ENCODE data around the gene STX7.

Gene STX7

DNA sequence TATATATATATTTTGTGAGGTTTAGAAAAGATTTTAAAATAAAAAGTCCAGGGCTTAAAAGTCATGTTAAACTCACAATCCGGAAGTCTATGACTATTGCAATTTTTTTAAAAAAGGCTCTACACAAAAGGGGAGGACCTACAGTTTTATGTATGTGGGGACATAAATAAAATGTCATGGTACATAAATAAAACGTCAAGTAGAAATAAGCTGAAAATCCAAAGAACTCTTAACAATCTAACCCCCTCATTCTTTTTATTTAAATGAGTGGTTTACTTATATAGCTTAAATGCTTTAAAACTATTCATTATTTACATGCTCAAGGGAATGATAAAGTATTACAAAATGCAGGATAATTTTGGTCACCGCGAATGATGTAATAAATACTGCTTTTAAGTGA is 36.2 kb downstream of the STX7 start:
- no peak for DNase-seq (ENCODE audit: low spot score)

DNA sequence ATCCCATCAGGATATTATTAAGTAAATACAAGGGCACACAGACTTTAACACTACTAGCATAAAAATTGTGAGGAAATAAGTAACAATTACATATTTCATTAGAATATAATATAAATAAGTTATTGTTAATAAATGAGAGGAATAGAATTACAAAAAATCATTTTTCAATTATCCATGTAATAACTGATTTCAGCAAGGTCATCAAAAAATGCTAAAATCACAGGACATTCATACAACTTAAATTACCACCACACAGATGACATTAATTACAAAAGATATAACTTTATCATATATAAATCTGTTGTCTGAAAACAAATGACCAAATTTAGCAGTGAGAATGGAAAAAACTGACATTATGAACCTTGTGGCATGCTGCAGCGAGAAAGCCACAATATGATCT is 37.0 kb downstream of the STX7 start:
- DNase-seq (ENCODE audit: low spot score) = no peak

DNA sequence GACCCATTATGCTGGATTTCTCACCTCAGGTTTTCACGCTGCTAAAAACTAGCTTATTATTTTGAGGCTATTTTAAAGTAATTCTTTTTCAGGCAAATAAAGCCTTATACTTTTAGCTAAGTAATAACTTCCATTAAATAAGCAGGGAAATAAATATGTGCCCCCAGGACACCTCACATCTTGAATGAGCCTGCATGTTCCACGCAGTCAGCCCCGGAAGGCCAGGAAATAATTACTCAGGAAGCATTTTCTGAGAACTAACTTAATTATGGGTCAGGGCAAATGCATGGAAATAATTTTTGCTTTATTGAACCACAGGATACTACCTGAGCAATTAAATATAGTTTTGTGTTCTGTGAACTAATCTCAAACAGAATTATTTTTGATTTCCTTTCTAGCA is 41.1 kb downstream of the STX7 start:
- no peak for DNase-seq (ENCODE audit: low spot score)

DNA sequence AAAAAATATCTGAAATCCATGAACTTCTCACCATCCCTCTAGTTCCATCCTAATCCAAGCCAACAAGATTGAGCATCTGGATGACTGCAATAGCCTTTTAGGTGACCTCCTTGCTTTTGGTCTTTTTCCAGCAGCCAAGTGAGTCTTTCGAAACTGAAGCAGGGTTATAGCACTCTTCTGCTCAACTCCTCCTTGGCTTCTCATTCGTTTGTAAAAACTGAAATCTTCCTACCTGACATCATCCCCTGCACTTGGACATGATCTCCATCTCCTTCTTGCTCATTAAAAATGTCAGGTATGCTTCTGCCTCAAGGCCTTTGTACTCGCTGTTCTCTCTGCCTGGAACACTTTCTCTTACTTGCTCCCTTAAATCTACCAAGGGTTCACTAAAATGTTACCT is 46.0 kb downstream of the STX7 start:
- DNase-seq (ENCODE audit: low spot score) = no peak

DNA sequence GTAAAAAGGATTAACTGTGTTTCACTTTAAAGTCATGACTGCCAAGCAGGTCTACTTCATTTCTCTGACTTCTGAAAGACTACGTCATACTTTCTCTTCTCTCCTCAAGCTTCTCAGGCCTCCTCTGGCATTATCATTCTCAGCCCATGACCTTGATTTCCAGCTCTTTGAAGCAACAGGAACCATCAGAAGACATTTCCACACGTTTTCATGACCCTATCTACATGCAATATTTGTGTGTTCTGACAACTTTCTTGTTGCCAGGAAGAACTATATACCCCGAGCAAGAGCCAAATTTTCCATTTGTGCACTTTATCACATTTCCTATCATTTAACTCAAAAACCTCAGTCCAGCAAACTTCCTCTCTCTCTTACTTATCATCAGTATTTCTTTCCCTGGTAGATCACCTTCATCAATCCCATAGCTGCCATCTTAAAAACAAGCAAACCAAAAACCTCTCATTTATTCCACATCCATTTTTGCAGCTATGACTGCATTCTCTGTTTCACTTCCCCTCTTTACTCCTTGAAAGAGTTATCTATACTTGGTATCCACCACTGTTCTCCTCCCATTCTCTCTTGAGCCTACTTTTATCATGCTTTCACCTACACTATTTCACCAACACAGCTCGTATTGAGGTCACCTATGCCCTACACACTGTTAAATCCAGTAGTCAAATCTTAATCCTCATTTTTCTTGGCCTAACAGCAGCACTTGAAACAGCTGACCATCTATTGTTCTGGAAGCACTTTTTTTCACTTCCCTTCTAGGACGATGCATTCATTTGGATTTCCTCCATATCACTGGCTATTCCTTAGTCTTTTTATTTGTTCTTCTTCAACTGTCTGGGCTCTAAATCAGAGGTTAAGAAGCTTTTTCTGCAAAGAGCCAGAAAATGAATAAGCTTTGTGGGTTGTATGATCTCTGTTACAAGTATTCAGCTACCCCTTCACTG is 47.1 kb downstream of the STX7 start:
- DNase-seq (ENCODE audit: low spot score) = no peak

DNA sequence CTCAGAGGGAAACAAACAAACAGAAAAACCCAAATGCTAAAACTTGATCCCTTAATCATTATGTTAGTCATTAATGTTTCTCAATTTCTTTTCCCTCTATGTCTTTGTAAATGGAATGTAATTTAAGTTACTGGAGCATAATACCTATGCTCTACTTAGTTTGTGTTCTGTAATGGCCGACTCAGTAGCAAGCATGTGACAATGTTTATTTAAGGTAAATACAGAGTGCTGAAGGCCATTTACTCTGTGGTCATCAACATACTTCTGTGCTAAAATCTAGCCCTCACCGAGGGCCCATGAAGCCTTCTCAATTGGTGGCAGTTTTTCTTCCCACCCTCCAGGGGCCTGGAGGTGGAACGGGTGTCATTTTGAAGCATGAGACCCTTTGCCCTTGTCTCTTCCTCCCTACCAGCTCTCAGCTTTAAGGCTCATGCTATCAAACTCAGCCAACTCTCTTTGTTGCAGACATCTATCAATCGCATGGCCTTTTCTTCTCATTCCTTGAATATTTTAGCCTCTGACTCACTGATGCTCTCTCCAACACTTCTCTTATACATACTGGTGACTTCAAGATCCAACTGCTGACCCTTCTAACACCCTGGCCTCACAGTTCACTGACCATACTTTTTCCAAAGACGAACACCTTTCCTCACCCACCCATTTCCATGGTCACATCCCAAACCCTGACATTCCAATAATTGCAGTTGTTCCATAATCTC is 48.2 kb downstream of the STX7 start:
- DNase-seq (ENCODE audit: low spot score) = no peak

DNA sequence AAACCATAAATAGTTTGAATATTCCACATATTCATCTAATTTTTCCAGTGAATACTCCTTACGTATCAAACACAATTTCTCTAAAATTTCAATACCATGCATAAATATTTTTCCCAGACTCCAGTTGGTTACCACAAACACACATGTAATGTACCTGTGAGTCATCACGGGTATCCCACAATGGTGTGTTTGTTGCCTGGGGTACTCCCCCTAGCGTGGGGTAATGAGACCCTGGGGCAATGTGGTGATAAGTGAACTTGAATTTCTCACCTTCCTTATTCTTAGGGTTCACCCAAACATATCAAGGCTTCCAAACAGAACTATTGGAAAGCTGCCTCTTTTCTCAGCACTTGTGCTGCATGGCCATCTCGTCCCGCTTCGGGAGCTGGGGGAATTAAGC is 51.0 kb downstream of the STX7 start:
- no peak for DNase-seq (ENCODE audit: low spot score)

DNA sequence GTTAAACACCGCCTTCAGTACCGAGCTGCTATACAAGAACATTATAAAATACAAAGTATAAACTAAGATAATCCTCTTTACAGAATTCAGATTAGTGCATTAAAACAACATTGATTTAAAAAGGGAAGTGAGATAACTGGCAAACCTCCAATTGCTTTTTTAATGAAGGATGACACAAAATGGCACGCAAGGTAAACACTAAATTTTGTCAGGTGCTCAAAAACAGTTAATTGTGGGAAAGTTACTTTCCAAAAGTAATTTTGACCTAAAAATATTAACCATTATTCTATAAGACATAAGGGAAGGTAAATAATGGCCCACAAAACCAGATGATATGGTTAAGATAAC is 53.3 kb downstream of the STX7 start:
- DNase-seq (ENCODE audit: low spot score) = no peak

DNA sequence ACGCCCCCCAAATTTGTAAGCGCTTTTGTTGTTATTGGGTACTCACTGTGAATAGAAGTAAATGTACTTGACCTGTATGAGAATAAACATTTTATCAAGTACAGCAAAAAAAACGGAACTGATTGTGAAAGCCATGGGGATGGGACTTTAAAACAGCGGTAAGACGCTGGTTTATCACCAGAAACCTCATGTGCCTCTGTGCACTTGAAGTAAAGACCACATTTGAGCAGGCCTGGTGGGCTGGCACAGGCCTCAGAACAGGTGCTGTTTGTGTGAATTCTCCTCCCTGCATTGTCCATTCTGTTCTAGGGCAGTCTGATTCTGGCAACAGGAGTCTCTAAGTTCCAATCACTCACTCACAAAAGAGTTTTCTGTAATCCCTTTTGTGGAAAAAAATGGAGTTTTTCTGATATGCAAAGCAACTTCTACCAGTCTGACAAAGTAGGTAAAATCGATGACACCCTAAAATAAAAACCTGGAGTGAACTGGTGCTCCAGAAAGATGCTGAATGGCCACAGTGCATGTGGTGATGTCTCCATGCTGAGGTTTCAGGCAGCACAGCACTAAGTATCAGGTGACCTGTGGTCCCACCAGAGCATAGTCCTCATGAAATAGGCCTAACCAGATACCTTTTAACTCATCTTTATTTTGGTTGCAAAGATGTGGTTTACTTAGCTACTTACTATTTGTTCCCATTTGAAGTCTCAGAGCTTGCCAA is 53.9 kb downstream of the STX7 start:
- no peak for DNase-seq (ENCODE audit: low spot score)

DNA sequence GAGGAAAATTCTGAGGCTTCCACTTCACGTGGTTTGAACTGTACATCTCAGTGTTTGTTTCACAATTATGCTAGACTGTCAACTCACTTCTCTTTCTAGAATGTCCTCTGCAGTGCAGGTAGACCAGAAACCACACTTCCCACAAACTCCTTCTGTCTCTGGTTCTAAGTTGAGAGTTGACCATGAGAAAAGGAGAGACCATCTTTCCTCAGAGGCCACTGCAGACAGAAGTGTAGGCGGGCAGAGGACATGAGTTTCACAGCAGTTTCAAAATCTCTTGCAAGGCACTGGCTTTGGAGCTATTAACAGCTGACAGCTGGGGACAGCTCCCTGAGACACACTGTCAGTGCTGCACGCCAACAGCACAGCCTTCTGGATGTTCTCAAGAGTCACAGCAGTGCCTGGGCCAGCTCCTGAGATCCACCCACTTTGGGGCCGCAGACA is 56.2 kb downstream of the STX7 start:
- peak; percentile 13 for DNase-seq (ENCODE audit: low spot score)

DNA sequence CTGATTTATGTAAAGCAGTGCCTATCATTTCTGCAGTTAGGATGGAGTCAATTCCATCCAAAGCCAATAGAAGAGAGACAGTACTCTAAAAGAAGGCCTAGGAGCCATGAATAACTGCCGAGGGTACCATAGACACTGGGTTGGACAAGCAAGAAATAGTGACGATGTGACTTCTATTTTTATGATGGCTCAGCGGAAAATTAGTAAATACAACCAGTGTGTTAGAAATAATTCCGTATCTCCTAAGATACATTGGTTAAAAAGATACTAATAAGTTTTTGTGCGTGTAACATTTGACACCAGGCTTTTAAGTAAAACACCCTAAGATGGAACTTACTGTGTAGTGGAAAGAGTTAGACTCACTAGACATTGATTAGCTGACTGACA is 66.1 kb downstream of the STX7 start:
- no peak for DNase-seq (ENCODE audit: low spot score)

DNA sequence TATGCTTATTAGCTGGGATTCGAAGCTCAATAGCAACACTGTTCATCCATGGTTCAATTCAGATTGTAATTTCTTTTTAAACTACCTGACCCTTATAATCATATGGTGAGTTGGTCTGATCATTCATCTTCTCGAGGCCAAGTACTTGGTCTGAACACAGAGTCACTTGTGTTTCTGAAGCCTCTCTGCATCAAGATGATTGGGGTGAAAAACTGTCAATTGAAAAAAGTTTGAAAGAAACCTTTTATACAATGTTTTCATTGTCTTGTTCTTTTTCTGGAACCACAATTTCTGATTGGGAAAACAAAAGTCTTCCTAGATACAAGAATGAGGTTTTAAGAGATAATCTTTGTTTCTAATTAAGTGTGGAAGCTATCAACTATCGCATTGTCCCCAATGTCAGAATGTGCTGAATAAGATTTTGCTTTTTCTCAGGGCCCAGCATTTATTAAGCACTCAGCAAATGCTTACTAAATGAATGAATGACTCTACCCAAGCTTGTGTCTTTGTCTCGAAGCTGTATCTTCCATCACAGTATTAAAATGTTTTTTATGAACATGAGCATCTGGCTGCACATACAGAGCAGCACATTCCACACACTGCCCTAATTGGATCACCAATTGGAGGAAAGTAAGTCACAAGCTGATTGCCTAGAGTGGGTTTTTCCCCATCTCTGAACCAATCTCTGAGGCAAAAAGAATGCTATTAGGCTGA is 66.6 kb downstream of the STX7 start:
- peak; percentile 9 for DNase-seq (ENCODE audit: low spot score)

DNA sequence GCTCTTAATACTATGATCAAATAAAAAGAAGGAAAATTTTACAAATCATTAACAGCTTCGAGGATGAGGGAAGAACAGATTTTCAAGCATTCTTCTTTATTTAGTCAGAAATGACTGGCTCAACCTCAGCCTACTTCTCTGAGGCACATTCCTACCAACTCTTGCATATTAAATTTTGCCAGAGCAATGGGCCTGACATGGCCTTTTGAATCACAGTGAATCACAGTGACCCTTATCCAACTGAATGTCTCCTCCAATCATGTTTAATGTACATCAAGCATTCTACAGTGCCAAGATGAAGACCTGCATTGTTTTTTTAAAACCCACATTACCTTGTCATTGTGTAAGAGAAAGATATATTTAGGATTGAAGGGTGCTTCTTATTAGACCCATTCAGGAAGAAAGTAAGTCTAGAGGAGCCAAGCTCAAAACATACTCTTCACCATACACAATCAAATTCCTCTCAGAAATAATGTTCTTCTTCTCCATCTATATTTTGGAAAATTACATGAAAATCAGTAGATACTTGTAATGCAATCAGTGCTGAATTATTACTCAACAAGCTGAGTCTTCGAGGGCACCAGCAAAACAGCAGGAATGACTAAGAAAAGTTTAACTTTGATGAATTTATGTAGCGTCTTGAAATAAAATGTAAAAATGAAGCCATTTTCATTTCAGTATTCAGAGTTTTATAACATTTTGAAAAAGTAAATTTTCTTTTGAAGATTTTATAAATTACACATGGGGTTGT is 67.5 kb downstream of the STX7 start:
- no peak for DNase-seq (ENCODE audit: low spot score)

DNA sequence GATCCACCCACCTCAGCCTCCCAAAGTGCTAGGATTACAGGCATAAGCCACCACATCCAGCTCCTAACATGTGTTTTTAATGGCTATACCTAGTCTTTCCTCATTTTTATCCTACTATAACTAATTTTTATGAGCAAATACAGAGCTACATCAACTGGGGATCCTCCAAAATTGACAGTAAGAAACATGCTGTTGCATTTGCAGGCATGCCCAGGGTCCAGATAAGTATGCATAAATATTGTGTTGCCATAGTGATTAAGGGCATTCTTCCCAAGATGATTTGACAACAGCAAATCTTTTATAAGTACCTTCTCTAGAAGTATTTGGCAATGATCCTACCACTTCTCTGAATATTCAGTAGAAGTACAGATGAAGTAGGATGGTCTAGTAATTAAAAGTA is 69.7 kb downstream of the STX7 start:
- no peak for DNase-seq (ENCODE audit: low spot score)

DNA sequence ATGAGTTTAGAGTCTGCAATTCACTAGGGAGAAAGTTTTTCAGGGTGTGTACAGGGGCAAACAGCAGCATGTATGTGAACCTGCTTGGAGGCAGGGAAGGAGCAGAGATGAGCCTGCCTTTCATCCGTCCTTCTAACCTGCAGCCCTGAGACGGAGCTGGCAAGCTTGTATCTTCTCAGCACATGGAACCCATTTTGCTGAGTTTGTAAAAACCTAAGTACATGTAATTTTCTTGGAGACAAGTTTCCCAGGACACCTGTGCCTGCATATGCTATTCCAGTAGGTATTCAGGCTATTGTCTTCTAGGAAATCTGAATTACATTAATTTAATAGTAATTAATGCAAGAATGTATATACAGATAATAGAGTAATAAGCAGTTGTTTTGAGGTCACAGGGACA is 82.8 kb downstream of the STX7 start:
- no peak for DNase-seq (ENCODE audit: low spot score)

DNA sequence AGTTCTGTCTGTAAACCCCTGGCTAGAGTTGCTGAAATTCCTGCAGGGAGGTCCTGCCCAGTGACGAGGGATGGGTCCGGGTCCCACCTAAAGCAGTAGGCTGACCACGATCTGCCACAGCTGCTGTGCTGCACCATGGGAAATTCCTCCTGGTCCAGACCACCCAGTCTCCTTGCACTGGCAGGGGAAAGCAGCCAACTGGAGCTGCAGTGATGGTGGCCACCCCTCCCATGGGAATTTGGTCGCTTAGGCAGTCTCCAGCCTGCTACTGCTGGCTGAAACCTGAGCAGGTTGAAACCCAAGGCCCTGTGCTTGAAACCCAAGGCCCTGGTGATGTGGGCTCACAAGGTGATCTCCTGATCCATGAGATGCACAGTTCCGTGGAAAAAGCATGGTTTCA is 87.7 kb downstream of the STX7 start:
- no peak for DNase-seq (ENCODE audit: low spot score)

DNA sequence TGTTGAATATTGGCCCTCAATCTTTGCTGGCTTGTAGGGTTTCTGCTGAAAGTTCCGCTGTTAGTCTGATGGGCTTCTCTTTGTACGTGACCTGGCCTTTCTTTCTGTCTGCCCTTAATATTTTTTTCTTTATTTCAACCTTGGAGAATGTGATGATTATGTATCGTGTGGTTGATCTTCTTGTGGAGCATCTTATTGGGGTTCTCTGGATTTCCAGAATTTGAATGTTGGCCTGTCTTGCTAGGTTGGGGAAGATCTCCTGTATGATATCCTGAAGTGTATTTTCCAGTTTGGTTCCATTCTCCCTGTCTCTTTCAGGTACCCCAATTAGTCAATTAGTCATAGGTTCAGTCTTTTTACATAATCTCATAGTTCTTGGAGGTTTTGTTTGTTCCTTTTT is 89.1 kb downstream of the STX7 start:
- DNase-seq (ENCODE audit: low spot score) = no peak

DNA sequence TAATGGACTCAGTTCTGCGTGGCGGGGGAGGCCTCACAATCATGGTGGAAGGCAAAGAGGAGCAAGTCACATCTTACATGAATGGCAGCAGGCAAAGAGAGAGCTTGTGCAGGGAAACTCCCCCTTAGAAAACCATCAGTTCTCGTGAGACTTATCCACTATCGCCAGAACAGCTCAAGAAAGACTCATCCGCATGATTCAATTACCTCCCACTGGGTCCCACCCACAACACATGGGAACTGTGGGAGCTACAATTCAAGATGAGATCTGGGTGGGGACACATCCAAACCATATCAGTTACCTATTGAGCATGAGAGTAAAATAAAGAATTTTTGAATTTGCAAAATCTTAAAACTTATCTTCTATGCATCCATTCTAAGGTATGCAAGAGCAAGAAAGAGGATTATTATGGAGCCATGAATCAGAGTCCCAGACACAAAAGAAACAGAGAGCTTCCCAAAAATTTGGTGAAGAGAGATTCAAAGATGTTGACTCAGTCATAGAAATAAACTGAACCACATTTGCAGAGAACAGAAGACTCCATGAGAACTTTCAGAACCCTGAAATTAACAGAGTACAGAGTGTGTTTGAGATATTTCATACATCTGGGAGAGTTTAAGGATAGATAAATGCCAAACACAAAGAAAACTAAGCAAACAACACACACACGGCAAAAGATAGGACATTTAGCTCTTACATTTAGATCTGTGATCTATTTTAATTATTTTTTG is 94.5 kb downstream of the STX7 start:
- DNase-seq (ENCODE audit: low spot score) = no peak

DNA sequence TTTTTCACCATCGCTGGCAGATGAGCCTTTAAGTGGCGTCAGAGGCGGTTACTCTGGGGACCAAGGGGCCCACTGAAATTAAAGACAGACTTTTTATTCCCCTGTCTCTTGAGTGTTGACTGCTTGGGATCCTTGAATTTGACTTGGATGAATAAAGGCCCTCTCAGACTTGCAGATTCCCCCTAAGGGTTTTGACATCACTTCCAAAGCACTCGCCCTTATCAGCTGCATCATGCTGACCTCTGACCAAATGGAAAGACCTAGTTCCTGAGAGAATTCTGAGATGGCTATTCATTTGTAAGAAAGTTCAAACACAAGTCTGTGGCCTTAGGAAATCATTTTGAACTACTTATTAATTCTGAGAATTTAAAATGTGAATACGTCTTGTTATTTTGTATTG is 98.2 kb downstream of the STX7 start:
- DNase-seq (ENCODE audit: low spot score) = no peak

DNA sequence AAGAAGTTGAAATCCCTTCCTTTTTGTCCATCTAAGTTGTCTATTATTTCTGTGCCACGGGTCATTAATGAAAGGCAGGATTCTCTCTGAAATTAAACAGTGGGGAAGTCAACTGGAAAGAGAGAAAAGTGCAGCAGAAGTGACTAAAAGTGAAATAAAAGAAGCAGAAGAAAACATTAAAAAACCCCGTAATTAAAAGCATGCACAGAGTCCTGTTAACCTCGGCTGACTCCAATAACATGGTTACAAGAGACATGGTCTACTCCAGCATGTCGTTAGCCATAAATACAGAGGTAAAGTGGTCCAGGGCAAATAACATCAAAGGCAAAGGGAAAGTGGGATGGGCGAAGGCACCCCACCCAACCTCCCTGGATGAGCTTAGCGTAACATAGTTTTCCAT is 98.6 kb downstream of the STX7 start:
- no peak for DNase-seq (ENCODE audit: low spot score)

DNA sequence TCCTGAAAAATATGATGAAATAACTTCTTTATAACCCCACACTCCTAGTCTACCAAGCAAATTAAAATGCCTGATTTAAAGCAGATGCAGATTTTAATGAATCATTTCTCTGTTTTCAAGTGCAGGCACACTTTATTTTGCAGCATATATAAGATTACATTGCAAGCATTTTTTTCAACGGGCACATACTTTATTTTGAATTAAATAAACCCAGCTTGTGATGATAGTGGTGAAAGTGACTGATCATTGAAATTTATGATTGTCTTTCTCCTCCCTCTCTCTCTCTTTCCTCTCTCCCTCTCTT is 99.5 kb downstream of the STX7 start:
- DNase-seq (ENCODE audit: low spot score) = no peak

Data from pons (tissue), 1 donor.